Omental fat pad (tissue), 4 donors: ENCODE data around the gene CST11. TPM values are rescaled to one million over a fixed set of nuclear protein-coding genes. Genes with fewer than 3 reads are reported as not detected.

Experiments used
- ATAC-seq: fragments of 150-250 bp; one replicate; pipeline ENCODE4 v1.9.1; 2016; ENCODE audit warnings: mild to moderate bottlenecking, moderate library complexity; ENCODE audit not compliant: low FRiP score
- DNase-seq: peaks from one replicate; pipeline ENCODE4 v3.0.0-alpha.2; 2019; ENCODE audit warnings: low spot score
- CTCF ChIP-seq, 3 donors: fragments of 450-650 bp; IDR thresholded peaks; one replicate each; pipeline ENCODE4 v1.5.1; 2016 to 2017; ENCODE audit warnings: antibody characterized with exemption in 3 of 3, mild to moderate bottlenecking in 3 of 3, moderate library complexity in 2 of 3
- total RNA-seq, 4 donors: library from RNA; depleted of rRNA; stranded (reverse); fragments of >200 nt; gene quantifications; one replicate each; pipeline ENCODE4 v1.1.0, GENCODE V29; 2016

The CST11 gene
- total RNA-seq, 4 donors from 2014 or later, result not detected

DNA sequence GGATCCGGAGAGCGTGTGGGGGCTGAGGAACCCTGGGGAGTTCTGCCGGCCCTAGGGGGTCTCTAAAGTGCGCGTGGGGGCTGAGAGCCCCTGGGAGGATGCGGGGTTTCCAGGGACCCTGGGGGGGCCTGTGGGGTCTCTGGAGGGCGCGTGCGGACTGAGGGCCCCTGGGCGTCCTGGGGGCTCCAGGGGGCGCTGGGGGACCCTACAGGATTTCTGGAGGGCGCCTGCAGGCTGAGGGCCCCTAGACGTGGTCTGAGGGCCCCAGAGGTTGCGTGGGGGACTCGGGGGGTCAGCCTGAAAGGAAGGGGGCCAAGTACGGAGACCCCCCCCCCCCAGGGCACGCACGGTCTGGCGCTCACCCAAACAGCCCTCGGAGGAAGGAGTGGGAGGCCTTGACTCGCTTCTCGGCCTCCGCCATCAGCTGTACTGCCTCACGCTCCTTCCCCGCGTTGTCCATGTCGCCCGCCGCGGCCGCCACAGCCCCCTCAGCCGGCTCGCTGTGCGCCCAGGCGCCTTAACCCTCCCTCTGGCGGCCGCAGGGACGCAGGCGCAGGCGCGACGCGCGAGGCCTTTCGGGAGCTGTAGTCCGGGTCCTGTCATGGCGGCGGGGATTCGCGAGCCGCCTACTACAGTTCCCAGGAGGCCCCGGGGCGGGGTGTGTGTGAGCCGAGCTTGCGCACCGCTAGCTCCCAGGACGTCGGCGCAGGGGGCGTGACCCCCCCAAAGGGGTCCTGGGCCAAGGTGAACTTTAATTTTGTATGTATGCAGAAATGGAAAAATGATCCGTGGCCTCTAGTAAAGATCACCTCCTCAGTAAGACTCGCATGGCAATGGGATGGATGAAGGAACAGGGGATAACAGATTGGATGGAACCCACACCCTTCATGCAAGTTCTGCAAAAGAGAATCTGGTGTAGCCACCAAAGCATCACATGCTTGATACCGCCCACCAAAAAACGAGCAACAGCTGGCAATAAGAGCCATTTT is 31.4 kb downstream of the CST11 start, which contains the start of gene NAPB:
Gene NAPB (minus strand): TSS at position 546 of the 989 bp plus-strand sequence. CDS start 86 bp downstream, at position 460.
- ATAC-seq (peak; percentile 97), DNase-seq (peak; percentile 79)
- TF ChIP-seq CTCF (IDR thresholded peaks at IDR 0.05), result peak in 2 of 3 donors; percentile 48 to 52

GRCh38 chr20:23419995-23420901 is 32.4 kb downstream of the CST11 start:
- peak; percentile 55 for ATAC-seq
- TF ChIP-seq CTCF (IDR thresholded peaks at IDR 0.05), result no peak
- no peak for DNase-seq

- ATAC-seq (no peak), DNase-seq (no peak)
- TF ChIP-seq CTCF (IDR thresholded peaks at IDR 0.05), result no peak
Observed at GRCh38 chr20:23419657-23419994, 33.0 kb downstream of the CST11 start.

DNA sequence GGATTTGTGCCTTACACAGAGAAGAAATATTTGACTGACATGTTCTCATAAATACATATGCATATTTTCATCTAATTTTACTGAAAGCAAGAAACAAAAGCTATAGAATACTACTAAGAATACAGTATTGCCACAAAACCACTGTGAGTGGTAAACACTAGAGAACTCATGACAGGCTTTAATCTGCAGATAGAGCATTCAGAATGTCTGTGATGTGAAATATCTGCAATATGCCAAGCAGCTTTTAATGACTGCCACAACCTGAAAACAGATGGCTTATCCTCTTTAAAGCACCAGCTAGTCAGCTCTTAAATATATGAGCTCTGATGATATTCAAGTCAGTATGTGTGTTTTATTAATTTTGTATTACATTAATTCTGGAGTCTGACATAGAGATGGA is 34.8 kb downstream of the CST11 start:
- TF ChIP-seq CTCF (IDR thresholded peaks at IDR 0.05), result no peak
- DNase-seq, result no peak
- ATAC-seq, result no peak

GRCh38 chr20:23415959-23416583 is 36.6 kb downstream of the CST11 start:
- no peak for ATAC-seq
- no peak for TF ChIP-seq CTCF (IDR thresholded peaks at IDR 0.05)
- no peak for DNase-seq

DNA sequence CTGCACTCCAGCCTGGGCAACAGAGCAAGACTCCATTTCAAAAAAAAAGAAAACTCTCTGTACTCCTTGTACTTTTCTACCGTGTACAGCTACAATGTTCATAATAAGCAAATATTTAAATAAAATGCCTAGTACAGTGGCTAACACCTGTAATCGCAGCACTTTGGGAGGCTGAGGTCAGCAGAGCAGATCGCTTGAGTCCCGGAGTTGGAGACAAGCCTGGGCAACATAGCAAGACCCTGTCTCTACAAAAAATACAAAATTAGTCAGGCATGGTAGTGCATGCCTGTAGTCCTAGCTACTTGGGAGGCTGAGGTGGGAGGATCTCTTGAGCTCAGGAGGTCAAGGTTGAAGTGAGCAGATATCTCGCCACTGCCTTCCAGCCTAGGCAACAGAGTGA is 37.1 kb downstream of the CST11 start:
- no peak for TF ChIP-seq CTCF (IDR thresholded peaks at IDR 0.05)
- ATAC-seq (no peak), DNase-seq (no peak)
